ENCODE results near the gene GPER1. TPM values are rescaled to one million over a fixed set of nuclear protein-coding genes. Genes with fewer than 3 reads are reported as not detected.

GPER1 gene
- total and polyA plus RNA-seq, 4 donors: 2.9 to 23.1 (median 7.4) TPM

DNA sequence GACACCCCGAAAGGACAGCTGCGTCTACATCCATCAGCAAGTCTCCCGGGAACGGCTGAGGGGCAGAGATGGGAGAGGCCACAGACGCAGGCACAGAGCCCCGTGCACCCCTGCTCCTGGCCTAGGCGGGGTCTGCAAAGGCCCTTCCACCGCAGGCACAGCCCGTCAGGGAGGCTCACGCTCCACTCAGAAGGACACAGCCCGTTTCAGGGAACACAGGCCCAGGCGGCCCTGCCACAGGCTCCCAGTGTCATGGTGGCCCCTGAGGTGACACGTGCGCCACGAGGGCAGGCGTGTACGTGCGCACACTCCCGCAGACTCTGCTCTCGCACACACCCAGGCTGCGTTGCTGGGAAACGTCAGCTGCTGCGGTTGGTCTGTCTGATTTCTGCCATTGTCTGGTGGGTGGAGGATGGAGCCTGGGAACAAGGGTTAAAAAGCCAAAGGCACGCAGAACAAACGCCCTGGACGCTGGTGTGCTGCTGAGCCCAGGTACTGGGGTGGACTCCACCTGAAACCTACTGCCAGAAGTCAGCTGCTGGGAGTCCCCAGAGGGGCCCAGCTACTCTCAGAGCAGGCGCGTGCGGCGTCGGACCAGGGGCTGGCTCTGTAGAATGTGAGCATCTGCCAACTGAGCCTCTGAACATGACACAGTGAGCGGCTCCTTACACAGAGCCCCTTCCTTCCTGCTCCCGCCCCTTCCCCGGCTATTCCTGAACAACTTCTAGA lies 13.1 kb downstream of the GPER1 start:
- no peak for DNase-seq (ENCODE audit: low spot score)
- H3K4me3 ChIP-seq (ENCODE audit: low read depth in 1 of 3, low read length in 3 of 3): no peak overlapping the region
- no peaks in the 10 kb centered on the region for H3K9me3 ChIP-seq (ENCODE audit: control insufficient read depth in 4 of 4, low read length in 3 of 4)
- H3K27ac ChIP-seq (ENCODE audit: low read depth in 1 of 2, low read length in 2 of 2): peak overlapping the region; percentile 84 to 93
- no peak overlapping the region for H3K9ac ChIP-seq (ENCODE audit: low read depth in 1 of 2, low read length in 2 of 2)
- H3K36me3 ChIP-seq (ENCODE audit: control insufficient read depth in 4 of 4, insufficient read depth in 3 of 4, low read depth in 1 of 4, low read length in 3 of 4): no peaks in the 10 kb centered on the region
- no peaks in the 10 kb centered on the region for H3K27me3 ChIP-seq (ENCODE audit: control insufficient read depth in 4 of 4, insufficient read depth in 4 of 4, low read length in 3 of 4)
- 93% methylated on average over 34 of the region's 34 CpGs for WGBS
- TF ChIP-seq TAF1 (conservative IDR thresholded peaks at IDR 0.05) (no peak), HNF4G (IDR thresholded peaks at IDR 0.05) (no peak), HNF4A (conservative IDR thresholded peaks at IDR 0.05) (no peak), YY1 (IDR thresholded peaks at IDR 0.05) (no peak), FOXA1 (IDR thresholded peaks at IDR 0.05) (no peak), FOXA2 (IDR thresholded peaks at IDR 0.05) (no peak)
- TF ChIP-seq, protein P1, sequence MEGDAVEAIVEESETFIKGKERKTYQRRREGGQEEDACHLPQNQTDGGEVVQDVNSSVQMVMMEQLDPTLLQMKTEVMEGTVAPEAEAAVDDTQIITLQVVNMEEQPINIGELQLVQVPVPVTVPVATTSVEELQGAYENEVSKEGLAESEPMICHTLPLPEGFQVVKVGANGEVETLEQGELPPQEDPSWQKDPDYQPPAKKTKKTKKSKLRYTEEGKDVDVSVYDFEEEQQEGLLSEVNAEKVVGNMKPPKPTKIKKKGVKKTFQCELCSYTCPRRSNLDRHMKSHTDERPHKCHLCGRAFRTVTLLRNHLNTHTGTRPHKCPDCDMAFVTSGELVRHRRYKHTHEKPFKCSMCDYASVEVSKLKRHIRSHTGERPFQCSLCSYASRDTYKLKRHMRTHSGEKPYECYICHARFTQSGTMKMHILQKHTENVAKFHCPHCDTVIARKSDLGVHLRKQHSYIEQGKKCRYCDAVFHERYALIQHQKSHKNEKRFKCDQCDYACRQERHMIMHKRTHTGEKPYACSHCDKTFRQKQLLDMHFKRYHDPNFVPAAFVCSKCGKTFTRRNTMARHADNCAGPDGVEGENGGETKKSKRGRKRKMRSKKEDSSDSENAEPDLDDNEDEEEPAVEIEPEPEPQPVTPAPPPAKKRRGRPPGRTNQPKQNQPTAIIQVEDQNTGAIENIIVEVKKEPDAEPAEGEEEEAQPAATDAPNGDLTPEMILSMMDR (IDR thresholded peaks at IDR 0.05; ENCODE audit: low read depth, low read length, missing input control): no peak
- TF ChIP-seq, protein P2, sequence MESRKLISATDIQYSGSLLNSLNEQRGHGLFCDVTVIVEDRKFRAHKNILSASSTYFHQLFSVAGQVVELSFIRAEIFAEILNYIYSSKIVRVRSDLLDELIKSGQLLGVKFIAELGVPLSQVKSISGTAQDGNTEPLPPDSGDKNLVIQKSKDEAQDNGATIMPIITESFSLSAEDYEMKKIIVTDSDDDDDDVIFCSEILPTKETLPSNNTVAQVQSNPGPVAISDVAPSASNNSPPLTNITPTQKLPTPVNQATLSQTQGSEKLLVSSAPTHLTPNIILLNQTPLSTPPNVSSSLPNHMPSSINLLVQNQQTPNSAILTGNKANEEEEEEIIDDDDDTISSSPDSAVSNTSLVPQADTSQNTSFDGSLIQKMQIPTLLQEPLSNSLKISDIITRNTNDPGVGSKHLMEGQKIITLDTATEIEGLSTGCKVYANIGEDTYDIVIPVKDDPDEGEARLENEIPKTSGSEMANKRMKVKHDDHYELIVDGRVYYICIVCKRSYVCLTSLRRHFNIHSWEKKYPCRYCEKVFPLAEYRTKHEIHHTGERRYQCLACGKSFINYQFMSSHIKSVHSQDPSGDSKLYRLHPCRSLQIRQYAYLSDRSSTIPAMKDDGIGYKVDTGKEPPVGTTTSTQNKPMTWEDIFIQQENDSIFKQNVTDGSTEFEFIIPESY (IDR thresholded peaks at IDR 0.05): no peak
- H3K4me1 ChIP-seq (ENCODE audit: control insufficient read depth in 4 of 4, insufficient read depth in 4 of 4, low read length in 3 of 4): peaks cover 12 to 47% (median 30%) of the 10 kb centered on the region in 4 donors

DNA sequence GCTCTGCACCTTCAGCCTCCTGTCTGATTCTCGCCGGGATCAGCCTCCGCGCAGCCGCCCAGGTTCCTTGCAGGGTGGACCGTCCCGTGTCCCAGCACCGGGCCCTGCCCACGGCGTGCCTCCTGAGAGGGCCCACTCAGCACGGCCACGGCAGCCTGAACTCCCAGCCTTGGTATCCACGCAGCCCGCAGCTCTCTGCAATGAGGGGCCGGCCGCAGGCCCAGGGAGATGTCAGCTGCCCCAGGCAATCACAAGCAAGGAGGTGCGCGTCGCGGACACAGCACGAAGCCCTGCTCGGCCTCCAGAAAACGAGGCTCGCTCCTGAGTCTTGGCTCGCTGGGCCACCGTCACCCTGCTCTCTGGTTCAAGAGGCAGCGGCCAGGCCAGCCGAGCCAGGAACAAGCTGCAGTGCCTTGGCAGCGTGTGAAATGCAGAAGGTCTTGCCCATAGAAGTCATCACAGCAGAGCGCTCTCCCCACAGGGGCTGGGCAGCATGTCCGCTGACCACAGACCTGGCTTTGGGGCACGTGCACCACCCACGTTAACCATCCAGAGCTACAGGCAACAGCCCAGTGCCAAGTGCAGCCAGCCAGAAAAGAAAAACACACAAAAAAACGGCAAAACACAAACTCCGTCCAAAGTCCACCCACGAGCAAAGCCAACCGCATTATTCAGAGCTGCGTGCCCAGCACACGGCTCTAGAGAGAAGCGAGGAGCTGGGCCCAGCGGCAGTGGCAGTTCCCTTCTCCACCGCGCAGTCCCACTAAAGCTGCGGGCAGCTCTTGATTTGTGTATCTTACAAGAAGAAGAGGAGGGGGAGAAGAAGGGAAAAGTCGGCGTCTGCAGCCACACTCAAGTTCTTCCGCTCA lies 13.9 kb downstream of the GPER1 start:
- no peaks in the 10 kb centered on the region for H3K27me3 ChIP-seq (ENCODE audit: control insufficient read depth in 4 of 4, insufficient read depth in 4 of 4, low read length in 3 of 4)
- H3K4me3 ChIP-seq (ENCODE audit: low read depth in 1 of 3, low read length in 3 of 3): no peak overlapping the region
- no peak for DNase-seq (ENCODE audit: low spot score)
- H3K27ac ChIP-seq (ENCODE audit: low read depth in 1 of 2, low read length in 2 of 2): peak overlapping the region; percentile 84 to 93
- no peaks in the 10 kb centered on the region for H3K36me3 ChIP-seq (ENCODE audit: control insufficient read depth in 4 of 4, insufficient read depth in 3 of 4, low read depth in 1 of 4, low read length in 3 of 4)
- peaks cover 12 to 39% (median 26%) of the 10 kb centered on the region in 4 donors for H3K4me1 ChIP-seq (ENCODE audit: control insufficient read depth in 4 of 4, insufficient read depth in 4 of 4, low read length in 3 of 4)
- 67% methylated on average over 47 of the region's 47 CpGs for WGBS
- H3K9me3 ChIP-seq (ENCODE audit: control insufficient read depth in 4 of 4, low read length in 3 of 4): no peaks in the 10 kb centered on the region
- H3K9ac ChIP-seq (ENCODE audit: low read depth in 1 of 2, low read length in 2 of 2): no peak overlapping the region
- TF ChIP-seq GABPA (IDR thresholded peaks at IDR 0.05 in 1 of 2, conservative IDR thresholded peaks at IDR 0.05 in 1 of 2): peak in 1 of 2 donors; percentile 39
- TF ChIP-seq FOXA2 (IDR thresholded peaks at IDR 0.05): peak; percentile 60
- peak; percentile 96 for TF ChIP-seq HNF4A (conservative IDR thresholded peaks at IDR 0.05)
- TF ChIP-seq, protein P3, sequence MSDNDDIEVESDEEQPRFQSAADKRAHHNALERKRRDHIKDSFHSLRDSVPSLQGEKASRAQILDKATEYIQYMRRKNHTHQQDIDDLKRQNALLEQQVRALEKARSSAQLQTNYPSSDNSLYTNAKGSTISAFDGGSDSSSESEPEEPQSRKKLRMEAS (IDR thresholded peaks at IDR 0.05): peak; percentile 100
- TF ChIP-seq EGR1 (IDR thresholded peaks at IDR 0.05; ENCODE audit: low read depth in 2 of 2): peak; percentile 92 to 99
- TF ChIP-seq, protein P4, sequence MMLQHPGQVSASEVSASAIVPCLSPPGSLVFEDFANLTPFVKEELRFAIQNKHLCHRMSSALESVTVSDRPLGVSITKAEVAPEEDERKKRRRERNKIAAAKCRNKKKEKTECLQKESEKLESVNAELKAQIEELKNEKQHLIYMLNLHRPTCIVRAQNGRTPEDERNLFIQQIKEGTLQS (IDR thresholded peaks at IDR 0.05): no peak
- TF ChIP-seq YY1 (IDR thresholded peaks at IDR 0.05): peak; percentile 81
- TF ChIP-seq, protein P2 (IDR thresholded peaks at IDR 0.05): no peak
- peak; percentile 74 to 88 for TF ChIP-seq RXRA (IDR thresholded peaks at IDR 0.05)
- peak; percentile 94 for TF ChIP-seq HNF4G (IDR thresholded peaks at IDR 0.05)
- TF ChIP-seq JUND (IDR thresholded peaks at IDR 0.05): peak; percentile 47 to 68
- TF ChIP-seq, protein P1 (IDR thresholded peaks at IDR 0.05; ENCODE audit: low read depth, low read length, missing input control): peak; percentile 27
- peak; percentile 98 for TF ChIP-seq SP1 (IDR thresholded peaks at IDR 0.05)
- TF ChIP-seq FOXA1 (IDR thresholded peaks at IDR 0.05): peak; percentile 67
- peak; percentile 65 for TF ChIP-seq TAF1 (conservative IDR thresholded peaks at IDR 0.05)
